Measurements from ENCODE around the gene GOLGA6L10.
"Not testable (repeated sequence)": the region's sequence is repeated elsewhere in the genome, so short reads cannot be mapped to it uniquely, and the experiment has no call there.

GOLGA6L10 gene

GRCh38 chr15:82349375-82349774, at the start of gene GOLGA6L10:
GOLGA6L10 (minus strand) TSS chr15:82349475; CDS start chr15:82349375, 100 bp downstream.
- DNase-seq, result not testable (repeated sequence)

- no peak for DNase-seq
Measured at GRCh38 chr15:82398785-82399184, 49.5 kb upstream of the GOLGA6L10 start.

GRCh38 chr15:82397817-82398216, 48.5 kb upstream of the GOLGA6L10 start:
- DNase-seq, result no peak

GRCh38 chr15:82395788-82396187, 46.5 kb upstream of the GOLGA6L10 start:
- not testable (repeated sequence) for DNase-seq

GRCh38 chr15:82393671-82394070, 44.4 kb upstream of the GOLGA6L10 start:
- DNase-seq, result no peak

GRCh38 chr15:82392077-82392476, 42.8 kb upstream of the GOLGA6L10 start:
- DNase-seq, result not testable (repeated sequence)

GRCh38 chr15:82390152-82390551, 40.9 kb upstream of the GOLGA6L10 start:
- not testable (repeated sequence) for DNase-seq

GRCh38 chr15:82387209-82387608, 37.9 kb upstream of the GOLGA6L10 start:
- not testable (repeated sequence) for DNase-seq

GRCh38 chr15:82381330-82381955, 32.2 kb upstream of the GOLGA6L10 start:
- DNase-seq, result not testable (repeated sequence)

- not testable (repeated sequence) for DNase-seq
Measured at GRCh38 chr15:82379552-82379951, 30.3 kb upstream of the GOLGA6L10 start.

GRCh38 chr15:82373661-82374060, 24.4 kb upstream of the GOLGA6L10 start:
- DNase-seq, result not testable (repeated sequence)

- no peak for DNase-seq
Measured at GRCh38 chr15:82371656-82372055, 22.4 kb upstream of the GOLGA6L10 start.

GRCh38 chr15:82367790-82368189, 18.5 kb upstream of the GOLGA6L10 start:
- not testable (repeated sequence) for DNase-seq

GRCh38 chr15:82365692-82366323, 16.5 kb upstream of the GOLGA6L10 start:
- not testable (repeated sequence) for DNase-seq

- DNase-seq, result not testable (repeated sequence)
Measured at GRCh38 chr15:82364548-82364947, 15.3 kb upstream of the GOLGA6L10 start.

GRCh38 chr15:82362790-82363189, 13.5 kb upstream of the GOLGA6L10 start:
- not testable (repeated sequence) for DNase-seq

- DNase-seq, result not testable (repeated sequence)
Measured at GRCh38 chr15:82360618-82361017, 11.3 kb upstream of the GOLGA6L10 start.

GRCh38 chr15:82355055-82355454, 5.8 kb upstream of the GOLGA6L10 start:
- not testable (repeated sequence) for DNase-seq

- DNase-seq, result not testable (repeated sequence)
Measured at GRCh38 chr15:82354546-82354945, 5.3 kb upstream of the GOLGA6L10 start.

GRCh38 chr15:82347645-82348044, 1.6 kb downstream of the GOLGA6L10 start:
- not testable (repeated sequence) for DNase-seq

GRCh38 chr15:82345176-82345575, 4.1 kb downstream of the GOLGA6L10 start:
- DNase-seq, result not testable (repeated sequence)

GRCh38 chr15:82344421-82344820, 4.9 kb downstream of the GOLGA6L10 start:
- DNase-seq, result not testable (repeated sequence)

- not testable (repeated sequence) for DNase-seq
Measured at GRCh38 chr15:82343851-82344250, 5.4 kb downstream of the GOLGA6L10 start.

GRCh38 chr15:82342632-82343374, 6.5 kb downstream of the GOLGA6L10 start:
- not testable (repeated sequence) for DNase-seq
